SK-N-SH (cell line): ENCODE results near the gene MBD2. TPM values are rescaled to one million over a fixed set of nuclear protein-coding genes. Genes with fewer than 3 reads are reported as not detected.

ENCODE experiments used
- CTCF ChIA-PET: fragments of 300-600, 350-600 bp; formaldehyde crosslinking; extraction: SDS; loops from one replicate; lab custom pipeline; 2021; lab: Yijun Ruan, JAX
- POLR2A ChIA-PET: fragments of 350-600 bp; sonication (Branson Sonifier 250); formaldehyde crosslinking; extraction: SDS; loops from one replicate; lab custom pipeline; 2020; ENCODE audit warnings: antibody characterized with exemption, inconsistent platforms; lab: Yijun Ruan, JAX
- DNase-seq: peaks from one replicate; pipeline ENCODE4 v3.0.0; 2012
- H2AFZ ChIP-seq: fragments of 200-600 bp; sonication (generic); 2 replicates; pipeline ENCODE4 v1.8.1; 2016; ENCODE audit warnings: antibody characterized with exemption, mild to moderate bottlenecking, low read depth
- H3F3A ChIP-seq: fragments of 200-600 bp; sonication (generic); replicated peaks from 2 replicates; pipeline ENCODE3; 2016; ENCODE audit warnings: antibody characterized with exemption, mild to moderate bottlenecking; ENCODE audit not compliant: insufficient read depth
- H3K27ac ChIP-seq, 2 experiments: fragments of 200-500 bp in 1 of 2; fragments of 200-600 bp in 1 of 2; sonication (Bioruptor generic) in 1 of 2; sonication (generic), shearing (Covaris generic) in 1 of 2; 2 replicates each; pipeline versions ENCODE4 v1.5.1 to v1.6.1; 2014 to 2016; ENCODE audit warnings: low read depth in 2 of 2, inconsistent platforms in 1 of 2, low read length in 1 of 2, mild to moderate bottlenecking in 1 of 2, mixed read lengths in 1 of 2
- H3K27me3 ChIP-seq: fragments of 200-600 bp; sonication (generic), shearing (Covaris generic); 2 replicates; pipeline ENCODE4 v1.6.1; 2016; ENCODE audit warnings: mixed run types; ENCODE audit not compliant: insufficient read depth
- H3K36me3 ChIP-seq, 2 experiments: fragments of 200-500 bp in 1 of 2; fragments of 200-600 bp in 1 of 2; sonication (Bioruptor generic) in 1 of 2; sonication (generic) in 1 of 2; replicated peaks in 1 of 2; 2 replicates each; pipeline versions ENCODE3 to v1.5.1; 2014 to 2016; ENCODE audit warnings: low read length in 1 of 2, mild to moderate bottlenecking in 1 of 2; ENCODE audit not compliant: insufficient read depth in 2 of 2, control insufficient read depth in 1 of 2
- H3K4me1 ChIP-seq, 2 experiments: fragments of 200-500 bp in 1 of 2; fragments of 200-600 bp in 1 of 2; sonication (Bioruptor generic) in 1 of 2; sonication (generic), shearing (Covaris generic) in 1 of 2; 2 replicates each; pipeline versions ENCODE4 v1.5.1 to v1.6.1; 2014 to 2016; ENCODE audit warnings: low read depth in 1 of 2, low read length in 1 of 2, mixed run types in 1 of 2; ENCODE audit not compliant: insufficient read depth in 2 of 2, control insufficient read depth in 1 of 2
- H3K4me2 ChIP-seq: fragments of 200-600 bp; sonication (generic), shearing (Covaris generic); 2 replicates; pipeline ENCODE4 v1.6.1; 2017; ENCODE audit warnings: mixed run types
- H3K4me3 ChIP-seq, 2 experiments: fragments of 200-500 bp in 1 of 2; fragments of 200-600 bp in 1 of 2; sonication (Bioruptor generic) in 1 of 2; sonication (generic), shearing (Covaris generic) in 1 of 2; 2 replicates each; pipeline versions ENCODE4 v1.5.1 to v1.8.1; 2014 to 2016; ENCODE audit warnings: low read depth in 2 of 2, inconsistent platforms in 1 of 2, low read length in 1 of 2, mild to moderate bottlenecking in 1 of 2, mixed read lengths in 1 of 2, moderate library complexity in 1 of 2
- H3K79me2 ChIP-seq: fragments of 200-600 bp; sonication (generic); 2 replicates; pipeline ENCODE4 v1.8.1; 2017; ENCODE audit warnings: mild to moderate bottlenecking; ENCODE audit not compliant: insufficient read depth
- H3K9ac ChIP-seq: fragments of 200-600 bp; sonication (generic); 2 replicates; pipeline ENCODE4 v1.6.1; 2017; ENCODE audit warnings: mixed run types
- H3K9me2 ChIP-seq: fragments of 200-600 bp; sonication (generic); 2 replicates; pipeline ENCODE4 v1.6.1; 2017; ENCODE audit warnings: mixed run types
- H3K9me3 ChIP-seq: fragments of 200-600 bp; sonication (generic); 2 replicates; pipeline ENCODE4 v1.6.1; 2017; ENCODE audit warnings: mixed run types, mild to moderate bottlenecking, moderate library complexity
- H4K20me1 ChIP-seq: fragments of 200-600 bp; sonication (generic); 2 replicates; pipeline ENCODE4 v1.6.1; 2017; ENCODE audit warnings: mild to moderate bottlenecking, mixed run types; ENCODE audit not compliant: insufficient read depth
- CHD2 ChIP-seq: fragments of 150-350 bp; IDR thresholded peaks from 2 replicates; pipeline ENCODE4 v1.6.1; 2018; ENCODE audit warnings: low read length; ENCODE audit not compliant: partially characterized antibody
- CTCF ChIP-seq: fragments of 200-600 bp; sonication (generic); IDR thresholded peaks from 2 replicates; pipeline ENCODE4 v1.6.1; 2017; ENCODE audit warnings: antibody characterized with exemption, mild to moderate bottlenecking, moderate library complexity
- EZH2phosphoT487 ChIP-seq: fragments of 200-600 bp; sonication (generic); IDR thresholded peaks from 2 replicates; pipeline ENCODE4 v1.6.1; 2017; ENCODE audit warnings: low read depth, mixed run types, mild to moderate bottlenecking, antibody characterized with exemption, moderate library complexity, borderline replicate concordance
- MAX ChIP-seq: IDR thresholded peaks from 2 replicates; pipeline ENCODE4 v1.4.0; 2012; ENCODE audit warnings: low read depth
- MXI1 ChIP-seq: IDR thresholded peaks from 2 replicates; pipeline ENCODE4 v1.6.1; 2012; ENCODE audit warnings: mild to moderate bottlenecking, low read depth, low read length, improper control_type of control experiment
- NFIC ChIP-seq: IDR thresholded peaks from 2 replicates; pipeline ENCODE4 v1.4.0; 2012; ENCODE audit warnings: borderline replicate concordance
- PBX3 ChIP-seq: IDR thresholded peaks from 2 replicates; pipeline ENCODE4; 2012
- POLR2AphosphoS5 ChIP-seq: IDR thresholded peaks from 2 replicates; pipeline ENCODE4 v1.6.1; 2012; ENCODE audit warnings: low read depth, low read length
- RFX5 ChIP-seq: IDR thresholded peaks from 2 replicates; pipeline ENCODE4 v1.6.1; 2012; ENCODE audit warnings: mild to moderate bottlenecking, improper control_type of control experiment, low read length
- RXRA ChIP-seq: IDR thresholded peaks from 2 replicates; pipeline ENCODE4 v1.4.0; 2012; ENCODE audit warnings: low read depth, mild to moderate bottlenecking, borderline replicate concordance
- SMC3 ChIP-seq: IDR thresholded peaks from 2 replicates; pipeline ENCODE4 v1.6.1; 2012; ENCODE audit warnings: low read depth, low read length, improper control_type of control experiment
- TEAD4 ChIP-seq: IDR thresholded peaks from 2 replicates; pipeline ENCODE4 v1.4.0; 2012; ENCODE audit warnings: mild to moderate bottlenecking, borderline replicate concordance; ENCODE audit not compliant: insufficient read depth
- USF1 ChIP-seq: IDR thresholded peaks from 2 replicates; pipeline ENCODE4 v1.4.0; 2012; ENCODE audit warnings: low read depth, borderline replicate concordance
- USF2 ChIP-seq: fragments of 150-350 bp; IDR thresholded peaks from 2 replicates; pipeline ENCODE4 v1.6.1; 2017; ENCODE audit warnings: antibody characterized with exemption, low read length, low read depth, borderline replicate concordance
- YY1 ChIP-seq: IDR thresholded peaks from 2 replicates; pipeline ENCODE4 v1.4.0; 2012; ENCODE audit warnings: low read depth, mild to moderate bottlenecking
- WGBS: methylation state at CpG from one replicate; pipeline ENCODE4 v1.1.6; 2017; ENCODE audit warnings: low lambda C conversion rate; 5-methylcytosine and 5-hydroxymethylcytosine counted together
- polyA plus RNA-seq, 3 experiments: library from polyadenylated mRNA; depleted of rRNA; stranded (reverse); fragments of >200 nt; gene quantifications; 2 replicates each; pipeline ENCODE4 v1.2.3, GENCODE V29; 2012

Gene MBD2
- polyA plus RNA-seq, 1 of the 3 experiments (the other 2 are of a cell fraction) = 12.5 TPM

- H3K9me3 ChIP-seq = no peaks in the 10 kb centered on the region
- H3K4me2 ChIP-seq = no peak overlapping the region
- no peak overlapping the region for H3K4me3 ChIP-seq
- POLR2A ChIA-PET = no interaction called here
- no peak overlapping the region for H2AFZ ChIP-seq
- no peaks in the 10 kb centered on the region for H3K36me3 ChIP-seq
- H3K27me3 ChIP-seq = no peaks in the 10 kb centered on the region
- H3K27ac ChIP-seq = no peak overlapping the region
- no peak for TF ChIP-seq CTCF
- TF ChIP-seq MXI1 = no peak
- TF ChIP-seq TEAD4 = no peak
- no peak for TF ChIP-seq YY1
- TF ChIP-seq SMC3 = no peak
- TF ChIP-seq EZH2phosphoT487 = no peak
- no peak for TF ChIP-seq CHD2
- no peak for TF ChIP-seq USF2
- TF ChIP-seq MAX = no peak
- no peak for TF ChIP-seq PBX3
- no peak for TF ChIP-seq RFX5
- no peak for TF ChIP-seq RXRA
- TF ChIP-seq POLR2AphosphoS5 = no peak
- TF ChIP-seq USF1 = no peak
- TF ChIP-seq NFIC = no peak
- no peaks in the 10 kb centered on the region for H4K20me1 ChIP-seq
- H3K9ac ChIP-seq = no peak overlapping the region
- CTCF ChIA-PET = interaction anchor here (0.9 kb wide), 1 partner anchor 41 kb away, joined by 3 read pairs; no protein-coding TSS in a partner anchor
- H3F3A ChIP-seq = no peaks in the 10 kb centered on the region
- no peaks in the 10 kb centered on the region for H3K9me2 ChIP-seq
- peaks cover 0 to 2% of the 10 kb centered on the region in 2 experiments; a peak in 2 of 4 replicates for H3K4me1 ChIP-seq
- no peak for DNase-seq
- WGBS = 90% methylated on average over 7 of the region's 7 CpGs
- no peaks in the 10 kb centered on the region for H3K79me2 ChIP-seq
Observed at GRCh38 chr18:54229421-54230059, 5.1 kb upstream of the MBD2 start.
